HG02588 (cell line): ENCODE measurements around the gene ZNF221.
A peak's percentile ranks its signal among the peaks of the same experiment; 100 is the strongest.

Experiments used
- ATAC-seq: cut with Tn5 transposase; IDR thresholded peaks from one replicate; pipeline ENCODE4 v1.9.1; 2021; ENCODE audit warnings: mild to moderate bottlenecking, moderate library complexity; ENCODE audit not compliant: unreplicated experiment

Gene ZNF221

DNA sequence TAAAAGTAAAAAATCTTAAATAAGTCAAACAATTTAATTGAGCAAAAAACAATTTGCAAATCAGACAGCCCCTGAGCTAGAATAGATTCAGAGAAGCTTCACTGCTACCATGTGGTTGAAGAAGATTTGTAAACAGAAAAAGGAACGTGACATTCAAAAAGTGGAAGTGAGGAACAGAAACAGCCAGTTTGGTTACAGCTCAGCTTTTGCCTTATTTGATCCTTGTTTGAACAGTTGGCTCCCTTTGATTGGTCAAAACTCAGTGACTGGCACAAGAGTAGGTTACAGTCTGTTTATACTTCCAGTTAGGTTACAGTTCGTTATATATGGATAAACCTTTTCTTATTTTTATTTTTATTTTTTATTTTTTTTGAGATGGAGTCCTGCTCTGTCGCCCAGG lies 5.8 kb downstream of the ZNF221 start:
- ATAC-seq = no peak

DNA sequence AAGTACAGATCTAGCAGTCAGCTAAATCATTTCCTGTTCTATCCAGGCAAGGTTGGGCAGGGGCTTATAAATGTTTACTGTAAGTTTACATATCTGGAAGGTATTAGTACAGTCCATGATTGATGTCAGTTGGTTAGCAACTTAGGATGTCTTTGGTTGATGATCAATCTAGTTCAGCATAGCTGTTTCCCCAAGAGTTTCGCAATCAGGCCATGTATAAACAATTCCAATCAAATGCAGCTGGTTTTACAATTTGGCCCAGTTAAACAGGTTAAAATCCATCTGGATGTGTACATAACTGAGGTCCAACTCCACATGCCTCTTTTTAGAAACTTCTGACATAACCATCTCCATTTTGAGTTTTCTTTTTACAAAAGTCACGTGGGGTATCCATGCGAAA lies 6.9 kb downstream of the ZNF221 start:
- no peak for ATAC-seq

DNA sequence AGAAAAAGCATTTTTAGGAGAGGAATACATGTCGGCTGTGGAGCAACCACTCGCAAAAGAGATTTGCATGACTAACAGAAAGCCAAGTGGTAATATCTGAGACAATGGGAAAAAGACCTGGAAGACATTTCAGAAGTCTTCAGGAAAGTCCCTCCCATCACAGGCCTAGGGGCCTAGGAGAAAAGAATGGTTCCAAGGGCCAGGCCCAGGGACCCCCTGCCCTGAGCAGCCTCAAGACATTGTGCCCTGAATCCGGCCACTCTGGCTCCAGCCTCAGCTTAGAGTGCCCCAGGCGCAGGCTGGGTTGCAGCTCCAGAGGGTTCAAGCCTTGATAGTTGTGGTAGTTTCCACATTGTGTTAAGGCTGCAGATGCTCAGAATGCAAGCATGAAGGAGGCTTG lies 9.4 kb downstream of the ZNF221 start:
- ATAC-seq = no peak

GRCh38 chr19:43966079-43966694 lies 15.2 kb downstream of the ZNF221 start:
- ATAC-seq = no peak

DNA sequence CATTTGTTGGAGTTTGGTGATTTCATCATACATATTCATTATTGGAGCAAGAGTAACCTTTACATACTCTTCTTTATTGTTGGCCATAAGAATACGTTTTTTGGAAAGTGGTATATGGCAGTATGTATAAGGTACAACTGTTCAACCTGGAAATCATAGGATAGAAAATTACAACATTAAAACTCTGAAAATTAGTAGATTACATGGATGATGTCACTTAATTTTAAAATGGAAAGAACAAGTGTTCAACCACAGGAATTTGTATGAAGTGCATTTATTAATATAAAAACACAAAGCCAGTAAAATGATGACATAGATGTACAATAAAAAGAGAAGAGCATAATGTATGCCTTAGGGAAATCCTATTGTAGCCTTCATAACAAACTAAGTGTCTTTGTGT lies 25.7 kb downstream of the ZNF221 start:
- ATAC-seq = no peak

GRCh38 chr19:43983544-43983911 lies 32.5 kb downstream of the ZNF221 start:
- peak; percentile 11 for ATAC-seq

DNA sequence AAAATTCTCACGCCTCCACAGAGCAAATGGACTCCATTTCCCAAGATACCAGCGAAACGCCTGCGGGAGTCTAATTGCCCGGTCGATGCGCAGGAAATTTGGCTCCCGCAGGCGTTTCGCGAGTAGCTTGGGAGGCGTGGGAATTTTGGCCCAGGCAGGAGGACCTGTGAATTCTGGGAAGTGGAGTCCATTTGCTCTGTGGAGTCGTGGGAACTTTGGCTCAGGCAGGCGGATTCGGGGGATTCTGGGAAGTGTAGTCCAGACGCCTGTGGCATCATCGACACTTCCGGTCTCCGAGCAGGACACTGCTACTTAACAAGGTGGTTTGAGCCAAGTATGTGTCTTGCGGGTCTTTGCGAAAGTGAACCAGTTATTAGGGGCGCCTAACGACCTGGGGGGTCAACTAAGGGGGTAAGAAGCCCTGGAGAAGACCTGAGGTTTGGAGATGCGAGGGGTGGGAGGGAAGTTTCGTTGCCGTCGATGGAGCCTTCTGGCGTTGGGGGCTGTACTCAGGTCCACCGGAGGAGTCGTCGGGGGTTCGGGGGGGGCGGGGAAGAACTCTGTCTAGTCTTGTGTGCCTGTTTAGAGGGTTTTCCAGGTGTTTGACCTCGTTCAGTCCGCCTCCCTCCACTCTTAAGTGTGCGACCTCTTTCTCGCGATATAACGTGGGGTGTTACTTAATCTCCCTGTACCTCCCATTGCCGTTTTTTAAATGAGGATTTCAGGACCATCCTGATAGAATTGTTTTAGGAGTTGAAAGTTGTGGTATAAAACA lies 33.1 kb downstream of the ZNF221 start, which contains the start of gene ZNF155:
TSS of gene ZNF155 (plus strand) at position 277 of the 775 bp plus-strand sequence. CDS start 4,356 bp downstream, outside the sequence.
- peak; percentile 83 for ATAC-seq

DNA sequence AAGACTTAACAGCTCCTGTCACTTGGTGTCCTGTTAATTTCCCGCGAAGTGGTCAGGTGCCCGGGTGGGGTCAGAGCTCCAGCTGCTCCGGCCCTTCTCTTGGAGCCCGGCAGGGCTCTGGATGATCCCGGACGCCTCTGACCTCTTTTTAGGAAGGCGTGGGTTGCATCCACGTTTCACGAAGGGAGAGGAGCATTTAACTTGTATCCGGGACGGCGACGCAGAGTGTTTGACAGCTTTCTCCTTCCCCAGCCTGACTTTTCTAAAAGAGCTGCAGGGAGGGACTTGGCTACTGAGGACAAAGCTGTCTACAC lies 33.6 kb downstream of the ZNF221 start:
- ATAC-seq = peak; percentile 31

GRCh38 chr19:43997631-43998290 lies 46.7 kb downstream of the ZNF221 start:
- no peak for ATAC-seq

GRCh38 chr19:44002212-44002565 lies 51.2 kb downstream of the ZNF221 start:
- ATAC-seq = no peak

DNA sequence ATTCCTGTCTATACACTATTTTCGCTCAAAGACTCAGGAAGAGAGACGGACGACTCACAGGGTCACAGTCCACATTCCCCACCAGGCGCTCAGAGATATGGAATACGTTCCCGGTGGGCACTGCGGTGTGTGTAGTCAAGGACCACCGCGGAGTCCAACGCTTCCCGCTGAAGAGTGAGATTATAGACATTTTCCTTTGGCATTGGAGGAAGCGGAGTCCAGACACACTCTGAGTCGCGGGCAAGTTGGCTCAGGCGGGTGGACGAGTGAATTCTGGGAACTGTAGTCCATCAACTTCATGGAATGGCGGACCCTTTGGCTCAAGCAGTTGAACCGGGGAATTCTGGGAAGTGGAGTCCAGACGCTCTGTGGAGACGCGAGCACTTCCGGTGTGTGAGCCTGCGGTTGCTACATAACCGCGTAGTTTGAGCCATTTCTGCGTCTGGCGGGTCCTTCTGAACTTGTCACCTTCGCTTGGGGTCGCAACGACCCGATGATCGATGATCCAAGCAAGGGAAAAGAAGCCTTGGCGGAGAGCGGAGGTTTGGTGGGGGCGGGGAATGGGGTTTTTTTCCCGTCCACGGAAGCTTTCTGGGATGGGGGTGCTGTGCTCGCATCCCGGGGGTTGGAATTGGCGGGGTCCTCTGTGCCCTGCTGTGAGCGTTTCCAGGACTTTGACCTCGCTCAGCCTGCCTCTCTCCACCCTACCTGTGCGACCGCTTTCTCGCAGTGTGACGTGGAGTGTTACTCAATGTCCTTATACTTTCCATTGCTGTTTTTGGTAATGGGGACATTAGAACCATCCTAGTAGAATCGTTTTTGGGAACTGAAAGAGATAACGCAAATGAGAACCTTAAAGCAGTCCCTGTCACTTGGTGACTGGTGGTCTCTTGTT lies 51.8 kb downstream of the ZNF221 start, which contains the start of gene ZNF230:
TSS of gene ZNF230 (plus strand) at position 392 of the 895 bp plus-strand sequence. CDS start 4,122 bp downstream, outside the sequence.
- ATAC-seq = peak; percentile 91

GRCh38 chr19:44003461-44004009 lies 52.5 kb downstream of the ZNF221 start:
- no peak for ATAC-seq

- ATAC-seq = no peak
These were observed 54.9 kb downstream of the ZNF221 start for GRCh38 chr19:44005973-44006372.

DNA sequence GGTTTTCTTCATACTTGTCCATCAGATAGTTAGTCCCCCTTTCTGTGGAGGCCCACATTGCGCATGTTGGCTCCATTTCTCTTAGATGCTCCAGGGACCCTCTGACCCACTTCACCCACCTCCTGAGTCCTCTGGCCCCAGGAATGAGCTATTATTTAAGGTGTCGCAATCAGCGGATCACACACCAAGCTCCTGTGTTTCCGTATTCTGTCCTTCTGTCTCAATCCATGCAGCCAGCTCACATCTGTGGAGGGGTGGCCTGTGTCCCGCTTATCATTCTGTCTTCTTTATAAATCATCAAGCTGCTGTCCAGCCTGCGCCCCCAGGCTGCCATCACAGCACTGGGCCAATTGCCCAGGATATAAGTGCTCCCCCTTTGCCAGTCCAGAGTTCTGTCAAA lies 56.4 kb downstream of the ZNF221 start:
- no peak for ATAC-seq

- no peak for ATAC-seq
These were observed 59.4 kb downstream of the ZNF221 start for GRCh38 chr19:44010468-44010867.
